Measurements from ENCODE around the gene GRPEL1. TPM values are rescaled to one million over a fixed set of nuclear protein-coding genes. Genes with fewer than 3 reads are reported as not detected.

GRPEL1 gene
- total RNA-seq, 4 donors from 2014 or later = 25.4 to 62.1 (median 33.8) TPM

- no peak for DNase-seq (ENCODE audit: low spot score)
Observed at GRCh38 chr4:7050481-7051143, 17.3 kb downstream of the GRPEL1 start.

GRCh38 chr4:7049739-7050138, 18.1 kb downstream of the GRPEL1 start:
- DNase-seq (ENCODE audit: low spot score) (no peak), ATAC-seq (ENCODE audit: low FRiP score) (no peak)
- TF ChIP-seq CTCF (IDR thresholded peaks at IDR 0.05) = no peak

More at GRCh38 chr4:7050481-7051143, 17.3 kb downstream of the GRPEL1 start:
- no peak for TF ChIP-seq CTCF (IDR thresholded peaks at IDR 0.05)
- ATAC-seq (ENCODE audit: low FRiP score) = no peak

GRCh38 chr4:7049295-7049694, 18.6 kb downstream of the GRPEL1 start:
- TF ChIP-seq CTCF (IDR thresholded peaks at IDR 0.05) = no peak
- ATAC-seq (ENCODE audit: low FRiP score) = no peak
- no peak for DNase-seq (ENCODE audit: low spot score)

GRCh38 chr4:7048642-7049041, 19.2 kb downstream of the GRPEL1 start:
- DNase-seq (ENCODE audit: low spot score) (no peak), ATAC-seq (ENCODE audit: low FRiP score) (no peak)
- TF ChIP-seq CTCF (IDR thresholded peaks at IDR 0.05) = no peak

- ATAC-seq (ENCODE audit: low FRiP score) (no peak), DNase-seq (ENCODE audit: low spot score) (no peak)
- no peak for TF ChIP-seq CTCF (IDR thresholded peaks at IDR 0.05)
Observed at GRCh38 chr4:7046971-7047370, 20.9 kb downstream of the GRPEL1 start.

- no peak for ATAC-seq (ENCODE audit: low FRiP score)
- DNase-seq (ENCODE audit: low spot score) = no peak
- TF ChIP-seq CTCF (IDR thresholded peaks at IDR 0.05) = no peak
Observed at GRCh38 chr4:7045961-7046921, 21.6 kb downstream of the GRPEL1 start.
